K562 treated with DMSO at 1 percent for 4 hours (cell line): Measurements from ENCODE around the gene MYO6. TPM values are rescaled to one million over a fixed set of nuclear protein-coding genes. Genes with fewer than 3 reads are reported as not detected.

ENCODE experiments used
- total RNA-seq: library from RNA; unstranded; fragments of 300-600 nt; gene quantifications from 2 replicates; pipeline ENCODE4 v1.2.3, GENCODE V29; 2022; ENCODE audit not compliant: insufficient read depth

The MYO6 gene
- total RNA-seq: 2.7 and 2.9 TPM in 2 replicates

DNA sequence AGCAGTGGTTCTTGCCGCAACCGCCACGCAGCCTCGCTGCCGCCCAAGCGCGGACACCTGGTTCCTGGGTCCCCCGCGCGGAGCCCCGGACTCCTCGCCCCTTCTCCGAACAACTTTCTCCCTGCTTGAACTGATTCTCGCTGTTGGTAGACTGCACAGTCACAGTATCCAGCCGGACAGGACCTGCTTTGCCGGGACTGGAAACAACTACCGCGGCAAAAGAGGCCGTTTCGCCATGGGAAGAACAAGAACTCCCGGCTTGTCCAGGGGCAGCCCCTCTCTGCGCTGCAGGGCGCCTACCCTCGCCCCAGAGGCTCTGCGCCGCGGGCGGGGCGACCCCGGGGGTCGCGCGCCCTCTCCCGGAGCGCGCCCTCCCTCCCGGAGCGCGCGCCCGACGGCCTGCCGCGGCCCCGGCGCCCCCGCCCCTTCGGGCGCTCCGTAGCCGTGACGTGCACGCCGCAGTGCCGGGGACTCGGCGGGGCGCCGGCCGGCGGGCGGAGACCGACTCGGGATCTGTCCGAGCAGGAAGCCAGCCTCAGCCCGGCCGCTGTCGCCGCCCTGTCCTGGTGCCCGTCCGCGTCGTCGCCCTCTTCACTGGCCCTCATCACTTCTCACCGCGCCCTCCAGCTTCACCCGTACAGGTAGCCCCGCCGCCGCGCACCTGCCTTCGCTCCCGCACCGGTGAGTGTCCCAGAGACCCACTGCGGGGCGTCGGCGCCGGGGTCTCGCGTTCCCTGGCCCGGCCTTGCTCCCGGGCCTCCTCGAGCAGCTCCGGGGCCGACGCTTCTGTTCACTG, at the start of gene MYO6:
Gene MYO6 (plus strand): TSS at position 497 of the 796 bp plus-strand sequence. CDS start 68,309 bp downstream, outside the sequence.

Other genes starting within 250 kb of the MYO6 start
- gene SENP6, start 147.4 kb upstream of the MYO6 start, total RNA-seq: 17.9 and 23.6 TPM in 2 replicates